Lower leg skin (tissue), 4 donors: Measurements from ENCODE around the gene OR2G2. TPM values are rescaled to one million over a fixed set of nuclear protein-coding genes. Genes with fewer than 3 reads are reported as not detected.

Source experiments
- DNase-seq, 2 donors: peaks; one replicate each; pipeline ENCODE4 v3.0.0-alpha.2; 2019; ENCODE audit warnings: low spot score in 2 of 2
- H3K4me3 ChIP-seq: fragments of 200-600 bp; sonication (generic); 2 replicates; pipeline ENCODE4 v1.5.1; 2017; ENCODE audit warnings: mild to moderate bottlenecking, low read depth; ENCODE audit not compliant: poor library complexity, severe bottlenecking
- POLR2A ChIP-seq, 2 donors: fragments of 450-650 bp; IDR thresholded peaks; one replicate each; pipeline ENCODE4 v1.6.1; 2016 to 2017; ENCODE audit warnings: antibody characterized with exemption in 2 of 2, mild to moderate bottlenecking in 1 of 2, moderate library complexity in 1 of 2
- WGBS, 2 donors: methylation state at CpG; one replicate each; pipeline ENCODE4 v1.1.5; 2018; 5-methylcytosine and 5-hydroxymethylcytosine counted together
- intact Hi-C: fragments of 100-400 bp; cut with DNase I; formaldehyde crosslinking; loops from one replicate; pipeline ENCODE4 v1.15.0; 2023; ENCODE audit warnings: low total_unique reads
- total RNA-seq, 4 donors: library from RNA; depleted of rRNA; stranded (reverse); fragments of >200 nt; gene quantifications; one replicate each; pipeline ENCODE4 v1.1.0, GENCODE V29; 2016
- TF ChIP-seq, protein P1 (sequence below), 3 donors: fragments of 450-650 bp; IDR thresholded peaks; one replicate each; pipeline ENCODE4 v1.5.1; 2016; ENCODE audit warnings: antibody characterized with exemption in 3 of 3, mild to moderate bottlenecking in 3 of 3, moderate library complexity in 2 of 3

Gene OR2G2
- total RNA-seq, 4 donors from 2014 or later: not detected

DNA sequence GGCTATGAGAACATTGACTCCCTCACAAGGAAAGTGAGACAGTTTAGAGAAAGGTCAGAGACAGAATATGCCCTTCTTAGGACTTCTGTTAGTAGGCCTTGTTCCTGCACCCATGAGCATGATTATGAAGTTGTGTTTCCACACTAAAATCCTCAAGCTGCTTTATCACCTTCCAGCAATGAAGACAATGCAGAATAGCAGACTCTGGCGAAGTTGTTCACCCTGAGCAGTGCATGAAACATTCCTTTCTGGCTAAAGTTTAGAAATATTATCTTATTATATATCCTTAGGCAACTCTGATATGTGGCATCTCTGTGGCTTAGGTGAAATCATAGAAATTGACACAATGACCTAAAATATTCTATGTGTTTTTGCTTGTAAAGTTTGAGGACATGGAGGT, 13.9 kb upstream of the OR2G2 start:
- 37 to 55% methylated on average over 1 of the region's 1 CpG for whole genome bisulfite sequencing, 2 donors
- intact Hi-C loops: no loop called here

DNA sequence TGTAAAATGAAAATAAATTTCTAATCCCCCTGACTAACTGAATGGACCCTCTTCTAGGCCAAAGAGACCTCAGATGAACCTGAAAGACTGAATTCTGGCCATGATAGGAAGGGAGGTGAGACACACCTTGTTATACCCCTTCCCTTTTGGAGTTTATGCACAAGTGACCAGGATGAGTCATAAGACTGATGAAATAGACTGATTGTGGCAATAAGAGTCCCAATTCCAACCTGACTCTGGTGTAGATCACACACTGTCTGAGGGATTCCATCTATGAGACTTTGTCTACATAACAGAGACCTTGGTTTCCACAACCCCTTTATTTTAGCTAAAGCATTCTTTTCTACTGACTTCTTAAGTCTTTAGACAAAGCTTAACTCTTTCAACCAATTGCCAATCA, 13.5 kb upstream of the OR2G2 start:
- DNase-seq: no peak
- no peak overlapping the region for H3K4me3 ChIP-seq
- TF ChIP-seq, protein P1, sequence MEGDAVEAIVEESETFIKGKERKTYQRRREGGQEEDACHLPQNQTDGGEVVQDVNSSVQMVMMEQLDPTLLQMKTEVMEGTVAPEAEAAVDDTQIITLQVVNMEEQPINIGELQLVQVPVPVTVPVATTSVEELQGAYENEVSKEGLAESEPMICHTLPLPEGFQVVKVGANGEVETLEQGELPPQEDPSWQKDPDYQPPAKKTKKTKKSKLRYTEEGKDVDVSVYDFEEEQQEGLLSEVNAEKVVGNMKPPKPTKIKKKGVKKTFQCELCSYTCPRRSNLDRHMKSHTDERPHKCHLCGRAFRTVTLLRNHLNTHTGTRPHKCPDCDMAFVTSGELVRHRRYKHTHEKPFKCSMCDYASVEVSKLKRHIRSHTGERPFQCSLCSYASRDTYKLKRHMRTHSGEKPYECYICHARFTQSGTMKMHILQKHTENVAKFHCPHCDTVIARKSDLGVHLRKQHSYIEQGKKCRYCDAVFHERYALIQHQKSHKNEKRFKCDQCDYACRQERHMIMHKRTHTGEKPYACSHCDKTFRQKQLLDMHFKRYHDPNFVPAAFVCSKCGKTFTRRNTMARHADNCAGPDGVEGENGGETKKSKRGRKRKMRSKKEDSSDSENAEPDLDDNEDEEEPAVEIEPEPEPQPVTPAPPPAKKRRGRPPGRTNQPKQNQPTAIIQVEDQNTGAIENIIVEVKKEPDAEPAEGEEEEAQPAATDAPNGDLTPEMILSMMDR (IDR thresholded peaks at IDR 0.05): no peak
- no peak for TF ChIP-seq POLR2A (IDR thresholded peaks at IDR 0.05)
- intact Hi-C loops: no loop called here

More for the DNA sequence above, 13.9 kb upstream of the OR2G2 start:
- no peak for DNase-seq
- H3K4me3 ChIP-seq: no peak overlapping the region
- no peak for TF ChIP-seq POLR2A (IDR thresholded peaks at IDR 0.05)
- TF ChIP-seq, protein P1 (IDR thresholded peaks at IDR 0.05): no peak

DNA sequence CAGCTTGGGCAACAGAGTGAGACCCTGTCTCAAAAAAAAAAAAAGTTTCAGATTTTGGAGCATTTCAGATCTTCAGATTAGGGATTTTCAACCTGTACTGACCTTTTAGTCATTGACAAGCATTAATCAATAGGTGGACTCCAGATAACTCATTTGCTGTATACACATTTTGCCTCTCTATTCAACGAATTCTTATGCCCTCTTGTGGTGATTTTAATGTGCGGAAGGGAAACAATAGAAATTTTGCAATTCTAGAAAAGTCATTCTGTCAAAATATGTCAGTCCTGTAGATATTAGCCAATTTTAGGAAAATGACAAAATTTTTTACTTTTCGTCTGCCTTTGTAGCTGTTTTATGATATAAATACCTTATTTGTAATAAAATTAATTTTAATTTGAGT, 11.6 kb upstream of the OR2G2 start:
- H3K4me3 ChIP-seq: no peak overlapping the region
- TF ChIP-seq POLR2A (IDR thresholded peaks at IDR 0.05): no peak
- TF ChIP-seq, protein P1 (IDR thresholded peaks at IDR 0.05): no peak
- no peak for DNase-seq
- intact Hi-C loops: no loop called here
- WGBS, 2 donors: 54 to 59% methylated on average over 3 of the region's 3 CpGs

DNA sequence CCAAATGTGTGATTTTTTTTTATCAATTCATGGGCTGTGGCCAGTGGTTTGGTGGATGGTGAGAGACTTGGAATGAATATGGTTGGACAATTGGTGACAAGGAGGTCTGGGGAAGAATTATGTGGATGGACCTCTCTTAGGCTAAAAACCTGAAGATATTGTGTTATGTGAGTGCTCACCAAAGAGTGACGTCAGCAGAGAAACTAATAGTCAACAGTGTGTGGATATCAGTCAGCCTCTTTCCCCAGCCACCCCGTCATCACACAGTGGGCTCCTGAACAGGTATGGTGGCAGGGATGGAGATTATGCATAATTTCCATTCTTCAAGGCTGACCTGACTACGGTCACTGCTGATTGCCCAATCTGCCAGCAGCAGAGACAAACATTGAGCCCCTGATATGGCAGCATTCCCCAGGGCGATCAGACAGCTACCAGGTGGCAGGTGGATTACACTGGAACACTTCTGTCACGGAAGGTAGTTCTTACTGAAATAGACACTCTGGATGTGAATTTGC, 9.2 kb upstream of the OR2G2 start:
- WGBS, 2 donors: 86 to 89% methylated on average over 5 of the region's 5 CpGs
- TF ChIP-seq, protein P1 (IDR thresholded peaks at IDR 0.05): no peak
- TF ChIP-seq POLR2A (IDR thresholded peaks at IDR 0.05): no peak
- intact Hi-C loops: no loop called here
- DNase-seq: no peak
- H3K4me3 ChIP-seq: no peak overlapping the region

GRCh38 chr1:247605286-247605685, 17.1 kb downstream of the OR2G2 start, which contains the start of gene OR2G3:
TSS of gene OR2G3 (plus strand) at chr1:247605586. CDS start at chr1:247605586, 0 bp downstream.
- intact Hi-C loops: no loop called here

More at GRCh38 chr1:247605286-247605685, 17.1 kb downstream of the OR2G2 start, which contains the start of gene OR2G3:
- TF ChIP-seq, protein P1 (IDR thresholded peaks at IDR 0.05): no peak
- TF ChIP-seq POLR2A (IDR thresholded peaks at IDR 0.05): no peak
- H3K4me3 ChIP-seq: no peak within 1 kb of the TSS
- DNase-seq: no peak
- WGBS, 2 donors: 73 to 81% methylated on average over 2 of the region's 2 CpGs
